ENCODE data around the gene EPB41L1.

- TF ChIP-seq, protein P1, sequence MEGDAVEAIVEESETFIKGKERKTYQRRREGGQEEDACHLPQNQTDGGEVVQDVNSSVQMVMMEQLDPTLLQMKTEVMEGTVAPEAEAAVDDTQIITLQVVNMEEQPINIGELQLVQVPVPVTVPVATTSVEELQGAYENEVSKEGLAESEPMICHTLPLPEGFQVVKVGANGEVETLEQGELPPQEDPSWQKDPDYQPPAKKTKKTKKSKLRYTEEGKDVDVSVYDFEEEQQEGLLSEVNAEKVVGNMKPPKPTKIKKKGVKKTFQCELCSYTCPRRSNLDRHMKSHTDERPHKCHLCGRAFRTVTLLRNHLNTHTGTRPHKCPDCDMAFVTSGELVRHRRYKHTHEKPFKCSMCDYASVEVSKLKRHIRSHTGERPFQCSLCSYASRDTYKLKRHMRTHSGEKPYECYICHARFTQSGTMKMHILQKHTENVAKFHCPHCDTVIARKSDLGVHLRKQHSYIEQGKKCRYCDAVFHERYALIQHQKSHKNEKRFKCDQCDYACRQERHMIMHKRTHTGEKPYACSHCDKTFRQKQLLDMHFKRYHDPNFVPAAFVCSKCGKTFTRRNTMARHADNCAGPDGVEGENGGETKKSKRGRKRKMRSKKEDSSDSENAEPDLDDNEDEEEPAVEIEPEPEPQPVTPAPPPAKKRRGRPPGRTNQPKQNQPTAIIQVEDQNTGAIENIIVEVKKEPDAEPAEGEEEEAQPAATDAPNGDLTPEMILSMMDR (IDR thresholded peaks at IDR 0.05; ENCODE audit: insufficient read depth, low read length) = no peak
- TF ChIP-seq REST (IDR thresholded peaks at IDR 0.05; ENCODE audit: insufficient replicate concordance, low read depth) = no peak
Observed at GRCh38 chr20:36231331-36231730, 76.8 kb downstream of the EPB41L1 start.

All from HL-60 (cell line).